HEK293 (cell line): ENCODE data around the gene RAVER2.
A peak's percentile ranks its signal among the peaks of the same experiment; 100 is the strongest.

ENCODE experiments used
- CTCF ChIA-PET: fragments of 350-600 bp; formaldehyde crosslinking; extraction: SDS; loops from one replicate; lab custom pipeline; 2021; ENCODE audit warnings: antibody characterized with exemption; lab: Yijun Ruan, JAX
- POLR2A ChIA-PET: fragments of 300-600 bp; formaldehyde crosslinking; extraction: SDS; loops from one replicate; lab custom pipeline; 2020; ENCODE audit warnings: antibody characterized with exemption, inconsistent platforms; lab: Yijun Ruan, JAX
- H3K27ac ChIP-seq: fragments of 200-500 bp; sonication (Bioruptor generic); 2 replicates; pipeline ENCODE4 v1.5.1; 2014; ENCODE audit warnings: low read depth, low read length, control low read depth, inconsistent platforms; ENCODE audit errors: extremely low read depth
- H3K36me3 ChIP-seq, 2 experiments: fragments of 200-500 bp in 1 of 2; sonication (Bioruptor generic) in 1 of 2; 1 replicate in 1 of 2; 2 replicates in 1 of 2; pipeline ENCODE4 v1.5.1; 2014 to 2017; ENCODE audit warnings: inconsistent platforms in 2 of 2, low read length in 2 of 2; ENCODE audit not compliant: control insufficient read depth in 2 of 2, insufficient read depth in 1 of 2
- H3K4me1 ChIP-seq: fragments of 200-500 bp; sonication (Bioruptor generic); 2 replicates; pipeline ENCODE4 v1.5.1; 2014; ENCODE audit warnings: mild to moderate bottlenecking, low read length, inconsistent platforms; ENCODE audit not compliant: control insufficient read depth, insufficient read depth
- H3K4me3 ChIP-seq: 2 replicates; pipeline ENCODE4 v1.5.1; 2011; ENCODE audit warnings: low read depth, mild to moderate bottlenecking, control low read depth, low read length, moderate library complexity
- H3K9me3 ChIP-seq: fragments of 200-500 bp; sonication (Bioruptor generic); 2 replicates; pipeline ENCODE4 v1.5.1; 2014; ENCODE audit warnings: low read depth, low read length, inconsistent platforms; ENCODE audit not compliant: control insufficient read depth, insufficient read depth
- PRDM1 ChIP-seq: fragments of 450-650 bp; formaldehyde crosslinking; IDR thresholded peaks from 2 replicates; pipeline ENCODE4; 2016; ENCODE audit warnings: missing biosample characterization, missing genetic modification characterization
- SP3 ChIP-seq: fragments of 450-650 bp; formaldehyde crosslinking; IDR thresholded peaks from 2 replicates; pipeline ENCODE4 v1.5.1; 2016; ENCODE audit warnings: missing biosample characterization, missing genetic modification characterization
- ZNF223 ChIP-seq: fragments of 450-650 bp; formaldehyde crosslinking; IDR thresholded peaks from 2 replicates; pipeline ENCODE4 v1.5.1; 2016; ENCODE audit warnings: missing biosample characterization, missing genetic modification characterization
- ZNF266 ChIP-seq: fragments of 450-650 bp; formaldehyde crosslinking; IDR thresholded peaks from 2 replicates; pipeline ENCODE4 v1.5.1; 2016; ENCODE audit warnings: missing biosample characterization, missing genetic modification characterization, low read depth
- ZNF394 ChIP-seq: fragments of 450-650 bp; formaldehyde crosslinking; IDR thresholded peaks from 2 replicates; pipeline ENCODE4 v1.5.1; 2016; ENCODE audit warnings: missing biosample characterization, missing genetic modification characterization, mild to moderate bottlenecking, moderate library complexity, borderline replicate concordance
- ZNF555 ChIP-seq: fragments of 450-650 bp; formaldehyde crosslinking; conservative IDR thresholded peaks from 2 replicates; pipeline ENCODE4 v1.5.1; 2017; ENCODE audit warnings: missing biosample characterization, mild to moderate bottlenecking, missing genetic modification characterization, inconsistent platforms
- ZNF560 ChIP-seq: fragments of 450-650 bp; formaldehyde crosslinking; IDR thresholded peaks from 2 replicates; pipeline ENCODE4 v1.5.1; 2017; ENCODE audit warnings: missing biosample characterization, missing genetic modification characterization, borderline replicate concordance
- ZNF600 ChIP-seq: fragments of 450-650 bp; formaldehyde crosslinking; IDR thresholded peaks from 2 replicates; pipeline ENCODE4 v1.5.1; 2016; ENCODE audit warnings: missing biosample characterization, missing genetic modification characterization
- ZNF621 ChIP-seq: fragments of 450-650 bp; formaldehyde crosslinking; IDR thresholded peaks from 2 replicates; pipeline ENCODE4 v1.5.1; 2017; ENCODE audit warnings: missing biosample characterization, missing genetic modification characterization
- ZNF747 ChIP-seq: fragments of 450-650 bp; formaldehyde crosslinking; IDR thresholded peaks from 2 replicates; pipeline ENCODE4 v1.5.1; 2016; ENCODE audit warnings: missing biosample characterization, missing genetic modification characterization
- ZNF791 ChIP-seq: fragments of 450-650 bp; formaldehyde crosslinking; IDR thresholded peaks from 2 replicates; pipeline ENCODE4 v1.5.1; 2016; ENCODE audit warnings: missing biosample characterization, missing genetic modification characterization
- TF ChIP-seq, protein P1 (sequence below): fragments of 450-650 bp; formaldehyde crosslinking; IDR thresholded peaks from 2 replicates; pipeline ENCODE4 v1.5.1; 2017; ENCODE audit warnings: missing biosample characterization, missing genetic modification characterization
- TF ChIP-seq, protein P2 (sequence below): fragments of 450-650 bp; formaldehyde crosslinking; IDR thresholded peaks from 2 replicates; pipeline ENCODE4 v1.5.1; 2016; ENCODE audit warnings: missing biosample characterization, missing genetic modification characterization
- TF ChIP-seq, protein P3 (sequence below): fragments of 450-650 bp; formaldehyde crosslinking; IDR thresholded peaks from 2 replicates; pipeline ENCODE4 v1.5.1; 2017; ENCODE audit warnings: missing biosample characterization, missing genetic modification characterization

The RAVER2 gene

DNA sequence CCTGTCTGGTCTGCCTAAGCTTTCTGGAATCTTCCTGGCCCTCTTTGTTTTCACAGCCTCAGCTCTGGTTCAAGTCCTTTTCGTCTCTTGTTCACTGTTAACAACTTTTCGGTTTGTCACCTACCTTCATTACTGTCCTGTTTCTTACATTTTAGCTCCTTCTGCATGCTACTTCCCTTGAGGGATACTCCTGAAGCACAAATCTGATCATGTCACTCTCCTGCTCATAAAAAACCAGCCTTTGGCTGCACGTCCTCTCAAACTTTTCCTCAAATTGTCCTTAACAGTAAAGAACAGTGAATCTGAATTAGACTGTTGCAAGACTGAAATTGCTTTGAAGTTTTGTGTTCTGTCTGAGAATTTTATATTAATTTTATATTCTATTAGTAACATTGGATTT lies 3.3 kb downstream of the RAVER2 start:
- H3K9me3 ChIP-seq, result no peaks in the 10 kb centered on the region

DNA sequence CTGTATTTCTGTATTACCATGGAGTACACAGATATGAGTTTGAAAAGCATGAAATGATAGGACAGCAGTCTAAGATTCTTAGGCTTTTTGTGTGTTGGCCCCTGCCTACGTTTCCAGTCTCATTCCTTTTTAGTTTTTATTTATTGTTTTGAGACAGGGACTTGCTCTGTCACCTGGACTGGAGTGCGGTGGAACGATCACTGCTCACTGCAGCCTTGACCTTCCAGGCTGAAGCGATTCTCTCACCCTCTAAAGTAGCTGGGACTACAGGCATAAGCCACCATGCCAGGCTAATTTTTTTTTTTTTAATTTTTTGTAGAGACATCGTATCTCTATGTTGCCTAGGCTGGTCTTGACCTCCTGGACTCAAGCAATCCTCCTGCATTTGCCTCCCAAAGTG lies 3.8 kb downstream of the RAVER2 start:
- CTCF ChIA-PET, result interaction anchor here (0.6 kb wide), 1 partner anchor 38 kb away, joined by 3 read pairs; no protein-coding TSS in a partner anchor
- POLR2A ChIA-PET, result no interaction called here
- no peak overlapping the region for H3K27ac ChIP-seq

More for the DNA sequence above, 3.3 kb downstream of the RAVER2 start:
- H3K36me3 ChIP-seq, result no peaks in the 10 kb centered on the region; a peak in 1 of 3 replicates
- POLR2A ChIA-PET, result interaction anchor here (1.2 kb wide), 1 partner anchor 671 kb away, joined by 3 read pairs; no protein-coding TSS in a partner anchor
- peaks cover 20% of the 10 kb centered on the region; the same call in 1 of the 2 replicates for H3K4me1 ChIP-seq
- CTCF ChIA-PET, result interaction anchor here (0.6 to 0.8 kb wide), 3 partner anchors 20 to 85 kb away, joined by 3 to 6 read pairs (median 3); no protein-coding TSS in a partner anchor
- no peak overlapping the region for H3K27ac ChIP-seq
- no peak overlapping the region for H3K4me3 ChIP-seq
- TF ChIP-seq SP3 (no peak), ZNF555 (tag by site-specific recombination) (no peak), ZNF560 (tag by site-specific recombination) (no peak), ZNF394 (tag by site-specific recombination) (peak; percentile 76; the same call in 1 of the 2 replicates), PRDM1 (tag by site-specific recombination) (0 out of 2 replicates have a peak, but pooled peaks have one; percentile 53), ZNF223 (tag by site-specific recombination) (no peak)
- TF ChIP-seq, protein P1, sequence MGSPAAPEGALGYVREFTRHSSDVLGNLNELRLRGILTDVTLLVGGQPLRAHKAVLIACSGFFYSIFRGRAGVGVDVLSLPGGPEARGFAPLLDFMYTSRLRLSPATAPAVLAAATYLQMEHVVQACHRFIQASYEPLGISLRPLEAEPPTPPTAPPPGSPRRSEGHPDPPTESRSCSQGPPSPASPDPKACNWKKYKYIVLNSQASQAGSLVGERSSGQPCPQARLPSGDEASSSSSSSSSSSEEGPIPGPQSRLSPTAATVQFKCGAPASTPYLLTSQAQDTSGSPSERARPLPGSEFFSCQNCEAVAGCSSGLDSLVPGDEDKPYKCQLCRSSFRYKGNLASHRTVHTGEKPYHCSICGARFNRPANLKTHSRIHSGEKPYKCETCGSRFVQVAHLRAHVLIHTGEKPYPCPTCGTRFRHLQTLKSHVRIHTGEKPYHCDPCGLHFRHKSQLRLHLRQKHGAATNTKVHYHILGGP (tag by site-specific recombination), result no peak

DNA sequence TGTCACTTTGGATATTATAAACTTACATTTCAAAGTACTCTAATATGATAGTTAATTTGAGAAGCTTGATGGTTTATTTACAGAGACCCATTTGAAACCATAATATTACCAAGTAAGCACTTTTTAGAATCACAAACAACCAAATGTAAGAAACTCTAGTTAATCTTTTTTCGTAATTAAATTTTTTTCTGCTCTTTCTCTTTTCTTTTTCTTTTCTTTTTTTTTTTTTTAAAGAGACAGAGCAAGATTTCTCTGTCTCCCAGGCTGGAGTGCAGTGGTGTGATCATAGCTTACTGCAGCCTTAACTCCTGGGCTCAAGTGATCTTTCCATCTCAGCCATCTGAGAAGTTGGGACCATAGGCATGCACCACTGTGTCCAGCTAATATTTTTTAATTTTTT lies 5.2 kb downstream of the RAVER2 start:
- no peaks in the 10 kb centered on the region for H3K9me3 ChIP-seq
- TF ChIP-seq, protein P2, sequence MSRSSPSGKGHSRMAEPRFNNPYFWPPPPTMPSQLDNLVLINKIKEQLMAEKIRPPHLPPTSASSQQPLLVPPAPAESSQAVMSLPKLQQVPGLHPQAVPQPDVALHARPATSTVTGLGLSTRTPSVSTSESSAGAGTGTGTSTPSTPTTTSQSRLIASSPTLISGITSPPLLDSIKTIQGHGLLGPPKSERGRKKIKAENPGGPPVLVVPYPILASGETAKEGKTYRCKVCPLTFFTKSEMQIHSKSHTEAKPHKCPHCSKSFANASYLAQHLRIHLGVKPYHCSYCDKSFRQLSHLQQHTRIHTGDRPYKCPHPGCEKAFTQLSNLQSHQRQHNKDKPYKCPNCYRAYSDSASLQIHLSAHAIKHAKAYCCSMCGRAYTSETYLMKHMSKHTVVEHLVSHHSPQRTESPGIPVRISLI (tag by site-specific recombination), result peak; percentile 73; the same call in 1 of the 2 replicates
- TF ChIP-seq ZNF791 (tag by site-specific recombination), result no peak
- H3K4me1 ChIP-seq, result peaks cover 24% of the 10 kb centered on the region; the same call in 1 of the 2 replicates
- no peak overlapping the region for H3K27ac ChIP-seq
- H3K4me3 ChIP-seq, result no peak overlapping the region
- ChIA-PET CTCF (interaction anchor here (0.7 to 0.9 kb wide), 2 partner anchors 17 to 59 kb away, joined by 3 read pairs; no protein-coding TSS in a partner anchor), POLR2A (no interaction called here)
- no peaks in the 10 kb centered on the region; a peak in 1 of 3 replicates for H3K36me3 ChIP-seq

More for the DNA sequence above, 3.8 kb downstream of the RAVER2 start:
- Histone ChIP-seq H3K4me1 (peaks cover 20% of the 10 kb centered on the region; the same call in 1 of the 2 replicates), H3K9me3 (no peaks in the 10 kb centered on the region), H3K4me3 (no peak overlapping the region), H3K36me3 (no peaks in the 10 kb centered on the region; a peak in 1 of 3 replicates)
- peak; percentile 13; the same call in 1 of the 2 replicates for TF ChIP-seq ZNF600 (tag by site-specific recombination)
- no peak for TF ChIP-seq ZNF747

DNA sequence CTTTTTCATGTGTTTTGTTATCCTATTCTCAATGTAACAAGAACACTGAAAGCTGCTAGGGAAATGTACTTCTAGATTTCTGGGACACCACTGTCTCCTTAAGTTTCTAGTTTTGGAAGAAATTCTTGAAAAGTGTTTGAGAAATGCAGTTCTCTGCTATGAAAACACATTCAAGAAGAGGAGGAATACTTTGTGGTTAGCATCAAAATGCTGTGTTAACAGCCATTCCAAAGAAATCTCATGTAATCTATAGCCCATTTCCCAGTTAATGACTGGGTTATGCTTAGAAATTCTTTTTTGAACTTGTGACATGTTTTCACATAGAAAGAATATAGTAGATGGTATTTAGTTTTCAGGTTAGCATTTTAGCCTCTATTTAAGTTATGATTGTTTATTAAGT lies 6.0 kb downstream of the RAVER2 start:
- Histone ChIP-seq H3K36me3 (no peaks in the 10 kb centered on the region; a peak in 1 of 3 replicates), H3K27ac (no peak overlapping the region), H3K4me3 (no peak overlapping the region), H3K4me1 (peaks cover 28% of the 10 kb centered on the region; the same call in 1 of the 2 replicates), H3K9me3 (no peaks in the 10 kb centered on the region)
- ChIA-PET CTCF (interaction anchor here (0.9 kb wide), 1 partner anchor 16 kb away, joined by 3 read pairs; no protein-coding TSS in a partner anchor), POLR2A (no interaction called here)
- no peak for TF ChIP-seq ZNF621 (tag by site-specific recombination)
- no peak for TF ChIP-seq ZNF266
- TF ChIP-seq, protein P3, sequence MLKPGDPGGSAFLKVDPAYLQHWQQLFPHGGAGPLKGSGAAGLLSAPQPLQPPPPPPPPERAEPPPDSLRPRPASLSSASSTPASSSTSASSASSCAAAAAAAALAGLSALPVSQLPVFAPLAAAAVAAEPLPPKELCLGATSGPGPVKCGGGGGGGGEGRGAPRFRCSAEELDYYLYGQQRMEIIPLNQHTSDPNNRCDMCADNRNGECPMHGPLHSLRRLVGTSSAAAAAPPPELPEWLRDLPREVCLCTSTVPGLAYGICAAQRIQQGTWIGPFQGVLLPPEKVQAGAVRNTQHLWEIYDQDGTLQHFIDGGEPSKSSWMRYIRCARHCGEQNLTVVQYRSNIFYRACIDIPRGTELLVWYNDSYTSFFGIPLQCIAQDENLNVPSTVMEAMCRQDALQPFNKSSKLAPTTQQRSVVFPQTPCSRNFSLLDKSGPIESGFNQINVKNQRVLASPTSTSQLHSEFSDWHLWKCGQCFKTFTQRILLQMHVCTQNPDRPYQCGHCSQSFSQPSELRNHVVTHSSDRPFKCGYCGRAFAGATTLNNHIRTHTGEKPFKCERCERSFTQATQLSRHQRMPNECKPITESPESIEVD, result peak; percentile 87
